Measurements from ENCODE around the gene TMEM132A.

Gene TMEM132A, protein sequence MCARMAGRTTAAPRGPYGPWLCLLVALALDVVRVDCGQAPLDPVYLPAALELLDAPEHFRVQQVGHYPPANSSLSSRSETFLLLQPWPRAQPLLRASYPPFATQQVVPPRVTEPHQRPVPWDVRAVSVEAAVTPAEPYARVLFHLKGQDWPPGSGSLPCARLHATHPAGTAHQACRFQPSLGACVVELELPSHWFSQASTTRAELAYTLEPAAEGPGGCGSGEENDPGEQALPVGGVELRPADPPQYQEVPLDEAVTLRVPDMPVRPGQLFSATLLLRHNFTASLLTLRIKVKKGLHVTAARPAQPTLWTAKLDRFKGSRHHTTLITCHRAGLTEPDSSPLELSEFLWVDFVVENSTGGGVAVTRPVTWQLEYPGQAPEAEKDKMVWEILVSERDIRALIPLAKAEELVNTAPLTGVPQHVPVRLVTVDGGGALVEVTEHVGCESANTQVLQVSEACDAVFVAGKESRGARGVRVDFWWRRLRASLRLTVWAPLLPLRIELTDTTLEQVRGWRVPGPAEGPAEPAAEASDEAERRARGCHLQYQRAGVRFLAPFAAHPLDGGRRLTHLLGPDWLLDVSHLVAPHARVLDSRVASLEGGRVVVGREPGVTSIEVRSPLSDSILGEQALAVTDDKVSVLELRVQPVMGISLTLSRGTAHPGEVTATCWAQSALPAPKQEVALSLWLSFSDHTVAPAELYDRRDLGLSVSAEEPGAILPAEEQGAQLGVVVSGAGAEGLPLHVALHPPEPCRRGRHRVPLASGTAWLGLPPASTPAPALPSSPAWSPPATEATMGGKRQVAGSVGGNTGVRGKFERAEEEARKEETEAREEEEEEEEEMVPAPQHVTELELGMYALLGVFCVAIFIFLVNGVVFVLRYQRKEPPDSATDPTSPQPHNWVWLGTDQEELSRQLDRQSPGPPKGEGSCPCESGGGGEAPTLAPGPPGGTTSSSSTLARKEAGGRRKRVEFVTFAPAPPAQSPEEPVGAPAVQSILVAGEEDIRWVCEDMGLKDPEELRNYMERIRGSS

DNA sequence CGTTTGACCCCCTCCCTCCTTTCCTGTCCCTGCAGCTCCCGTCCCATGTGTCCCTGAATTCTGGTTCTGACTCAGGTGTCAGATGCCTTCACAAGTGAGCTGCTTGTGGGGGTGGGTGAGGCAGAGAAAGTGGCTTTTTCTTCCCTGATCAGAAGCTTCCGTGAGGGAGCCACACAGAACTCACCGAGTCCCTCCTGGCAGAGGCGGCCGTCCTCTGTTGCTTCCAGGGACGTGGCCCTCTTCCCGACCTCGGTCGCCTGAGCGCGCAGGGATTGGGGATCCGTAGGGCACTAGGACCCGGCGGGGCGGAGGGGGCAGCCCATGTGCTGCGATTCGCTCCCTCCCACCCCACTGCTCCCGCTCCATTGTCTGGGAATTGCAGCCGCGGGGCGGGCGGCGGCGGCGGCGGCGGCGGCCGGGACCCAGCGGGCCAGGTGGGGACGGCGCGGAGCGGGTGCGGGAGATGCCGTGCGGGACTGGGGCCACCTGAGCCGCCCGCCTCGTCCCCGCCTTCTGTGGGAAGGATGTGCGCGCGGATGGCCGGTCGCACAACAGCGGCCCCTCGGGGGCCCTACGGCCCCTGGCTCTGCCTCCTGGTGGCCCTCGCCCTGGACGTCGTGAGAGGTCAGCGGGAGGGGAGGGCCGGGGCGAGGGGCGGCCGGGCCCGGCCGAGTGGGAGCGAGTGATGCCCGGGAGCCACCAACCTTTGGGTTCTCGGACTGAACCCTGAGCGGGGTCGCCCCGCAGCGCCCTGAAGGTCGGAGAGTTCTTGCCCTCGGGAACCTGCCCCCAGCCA lies at the start of gene TMEM132A:
Gene TMEM132A (plus strand): TSS at position 351 of the 796 bp plus-strand sequence. CDS start 174 bp downstream, at position 525.
- DNase-seq = no peak

DNA sequence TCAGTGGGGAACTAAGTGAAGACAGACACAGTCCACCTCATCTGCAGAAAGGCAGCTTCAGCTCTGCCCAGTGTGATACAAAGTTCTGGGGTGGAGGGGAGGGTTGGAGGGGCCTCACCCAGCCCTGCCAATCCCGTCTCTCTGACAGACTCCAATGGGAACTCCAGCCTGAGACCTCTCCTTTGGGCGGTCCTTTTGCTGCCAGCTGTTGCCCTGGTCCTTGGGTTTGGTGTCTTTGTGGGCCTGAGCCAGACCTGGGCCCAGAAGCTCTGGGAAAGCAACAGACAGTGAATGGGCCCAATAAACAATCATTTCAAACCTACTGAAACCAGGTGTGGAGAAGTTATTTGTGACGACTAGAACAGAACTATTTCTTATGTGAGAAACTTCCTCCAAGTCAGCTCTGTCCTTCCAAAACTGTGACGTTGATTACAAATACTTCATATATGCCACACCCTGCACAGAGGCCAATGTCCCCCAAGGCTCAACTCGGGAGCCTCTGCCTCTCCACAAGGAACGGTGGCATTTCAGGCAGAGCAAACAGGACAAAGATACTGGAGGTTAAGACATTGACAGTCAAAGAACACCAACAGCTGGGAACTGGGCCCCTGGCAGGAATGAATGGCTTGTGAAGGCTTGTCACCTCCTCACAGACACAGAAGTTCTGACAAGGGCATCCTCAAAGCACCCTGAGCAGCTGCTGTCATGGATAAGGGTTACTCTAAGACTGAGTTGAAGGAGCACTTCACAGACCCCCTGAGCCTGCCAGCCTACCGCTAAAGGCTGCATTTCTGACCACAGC lies 48.7 kb upstream of the TMEM132A start:
- DNase-seq = no peak

DNA sequence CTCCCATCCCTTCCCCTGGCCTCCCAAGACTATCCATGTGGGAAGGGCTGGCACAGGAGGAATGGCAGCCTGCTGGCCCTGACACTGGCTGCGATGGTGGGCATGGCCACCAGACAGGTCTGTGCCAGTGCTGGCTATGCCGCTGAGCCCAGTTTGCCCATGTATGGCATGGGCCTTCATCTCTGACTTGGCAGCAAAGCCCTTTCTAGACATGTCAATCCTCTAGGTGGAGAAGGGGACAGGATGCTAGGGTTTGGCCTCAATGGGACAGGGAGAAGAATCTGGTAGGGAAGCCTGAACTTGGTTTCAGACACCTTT lies 48.1 kb upstream of the TMEM132A start:
- no peak for DNase-seq

DNA sequence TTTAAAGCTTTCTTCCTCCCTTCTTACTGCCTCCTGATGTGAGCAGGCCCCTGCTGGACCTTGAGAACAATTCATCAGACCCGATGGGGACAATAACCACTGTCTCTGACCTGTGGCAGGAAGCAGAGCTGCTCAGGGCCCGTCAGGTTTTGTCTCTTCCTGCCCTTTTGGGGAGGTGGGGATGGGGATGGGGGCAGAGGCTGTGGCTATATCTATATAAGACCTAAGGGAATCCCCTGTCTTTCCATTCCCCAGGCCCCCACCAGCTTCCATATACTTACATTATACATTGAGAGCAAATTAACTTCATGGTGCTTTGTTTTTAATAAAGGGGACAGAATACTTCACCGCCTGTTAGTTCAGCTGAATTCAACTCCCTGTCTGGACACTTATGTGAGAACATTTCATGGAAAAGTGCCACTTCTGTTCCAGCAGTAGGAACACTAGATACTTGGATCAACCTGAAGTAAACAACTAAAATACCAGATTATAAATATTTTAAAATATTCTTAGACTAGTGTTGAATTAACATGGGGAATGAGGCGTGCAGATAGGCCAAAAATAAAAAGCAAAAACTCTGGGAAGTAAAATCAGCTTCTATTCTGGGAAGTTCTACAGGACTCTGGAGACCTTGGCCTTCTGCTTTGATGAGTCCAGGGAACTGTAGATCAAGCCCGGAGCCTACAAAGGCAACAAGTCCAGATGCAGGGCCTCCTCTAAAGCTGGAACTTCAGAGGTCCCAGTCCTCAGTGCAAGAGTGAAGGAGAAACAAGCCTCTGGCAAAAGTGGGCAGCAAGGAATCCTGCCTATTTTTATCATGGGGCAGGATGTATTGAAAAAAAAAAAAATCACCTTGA lies 45.8 kb upstream of the TMEM132A start:
- DNase-seq = no peak

DNA sequence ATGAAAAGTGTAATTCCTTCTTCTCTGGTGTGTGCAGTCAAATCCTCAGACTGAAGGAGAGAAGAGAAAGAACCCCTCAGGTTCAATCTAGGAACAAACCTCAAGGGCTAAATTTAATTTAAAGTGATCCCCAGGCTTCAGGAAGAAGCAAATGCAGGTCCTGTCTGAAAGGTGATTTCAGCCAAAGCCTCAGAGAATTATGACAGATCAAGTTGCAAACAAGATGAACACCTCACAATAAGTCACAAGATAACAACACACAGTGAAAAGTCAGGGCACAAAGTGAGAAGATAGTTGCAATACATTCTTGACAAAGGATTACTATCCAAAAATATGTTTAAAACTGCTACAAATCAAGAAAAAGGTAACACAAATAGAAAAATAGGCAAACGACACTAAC lies 45.2 kb upstream of the TMEM132A start:
- DNase-seq = no peak

DNA sequence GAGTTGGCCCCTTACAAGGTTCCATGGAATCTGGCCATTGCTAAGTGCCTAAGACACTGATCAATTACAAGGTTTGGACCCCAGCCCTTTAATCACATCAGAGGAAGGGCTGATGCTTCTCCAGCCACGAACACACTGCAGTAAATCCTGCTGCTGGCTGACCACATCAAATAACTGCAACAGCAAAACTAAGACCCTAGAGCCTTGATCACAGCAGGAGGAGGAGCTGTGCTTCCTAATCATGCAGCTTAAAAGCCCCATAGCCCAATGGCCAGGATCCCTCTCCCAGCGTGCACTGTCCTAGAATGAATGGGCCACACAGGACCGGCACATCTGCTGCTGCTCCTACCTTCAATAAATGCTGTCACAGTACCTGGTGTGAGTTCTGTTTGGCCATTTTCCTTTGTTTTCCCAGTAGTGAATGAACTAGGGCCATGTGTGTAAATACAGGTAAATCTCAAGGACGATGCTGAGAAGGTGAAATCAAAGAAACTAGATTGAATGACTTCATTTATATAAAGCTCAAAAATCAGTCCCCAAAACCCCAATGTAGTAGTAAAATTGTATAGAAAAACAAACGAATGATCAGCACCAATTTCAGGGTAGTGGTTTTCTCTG lies 44.2 kb upstream of the TMEM132A start:
- DNase-seq = no peak

DNA sequence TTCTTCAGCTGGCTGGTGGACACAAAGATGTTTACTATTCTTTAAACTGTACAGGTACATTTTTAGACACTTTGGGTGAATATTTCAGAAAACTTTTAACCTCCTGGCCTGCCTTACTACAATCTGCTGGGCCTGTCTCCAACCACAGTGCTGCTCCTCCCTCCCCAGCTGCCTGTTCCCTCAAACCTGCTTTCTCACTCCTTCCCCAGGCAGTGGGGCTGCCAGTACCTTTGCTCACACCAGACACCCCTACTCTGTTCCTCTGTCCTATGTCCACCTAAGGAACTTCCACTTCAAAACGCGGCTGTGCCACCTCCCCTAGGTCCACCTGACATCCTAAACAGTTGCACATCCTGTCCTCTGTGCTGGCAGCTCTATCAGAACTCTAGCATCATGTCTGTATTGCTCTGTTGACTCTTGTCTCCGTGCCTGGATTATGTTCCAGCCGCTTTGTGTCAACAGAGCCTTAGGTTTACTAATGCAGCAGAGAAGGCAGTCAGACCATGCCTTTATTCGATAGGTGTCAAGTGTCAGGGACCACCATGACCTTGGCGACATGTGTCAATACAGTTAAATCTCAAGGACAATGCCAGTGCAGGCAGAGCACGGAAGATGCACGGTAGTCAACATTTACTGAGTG lies 43.5 kb upstream of the TMEM132A start:
- no peak for DNase-seq

DNA sequence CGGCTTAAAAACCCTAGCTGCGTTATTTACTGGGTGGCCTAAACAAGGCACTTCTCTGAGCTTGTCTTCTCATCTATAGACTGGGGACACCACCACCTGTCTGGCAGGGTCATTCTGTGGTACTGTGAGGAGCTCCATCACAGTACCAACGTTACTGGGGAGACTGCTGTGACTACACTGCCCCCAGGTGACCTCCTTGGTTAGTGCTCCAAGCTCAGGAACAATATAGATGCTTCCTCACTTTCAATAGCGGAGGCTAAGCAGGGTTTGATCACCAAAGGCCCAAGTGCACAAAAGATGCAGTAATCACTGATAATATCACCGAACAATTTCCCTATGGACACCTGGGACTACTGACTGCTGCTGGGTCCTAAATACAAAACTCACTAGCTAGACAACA lies 36.7 kb upstream of the TMEM132A start:
- peak in 1 of 2 donors; percentile 21 for DNase-seq

DNA sequence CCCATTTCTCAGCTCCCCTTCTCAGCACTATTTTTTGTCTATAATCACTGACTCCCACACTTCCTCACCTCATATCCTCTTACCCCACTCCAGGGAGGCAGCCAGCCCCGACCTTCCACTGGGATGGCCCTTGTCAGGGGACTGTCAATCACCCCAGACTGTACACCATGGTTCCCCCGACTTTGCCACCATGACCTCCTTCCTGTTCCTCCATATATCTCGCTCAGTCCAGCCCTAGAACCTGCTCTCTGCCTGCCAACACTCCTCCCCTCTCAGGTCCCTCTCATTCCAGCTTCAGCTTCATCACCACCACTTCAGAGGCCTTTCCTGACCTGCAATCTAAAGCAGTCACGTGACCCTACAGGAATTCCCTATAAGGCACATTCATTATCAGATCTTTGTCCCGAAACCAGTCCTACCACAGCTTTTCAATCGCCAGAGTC lies 34.4 kb upstream of the TMEM132A start:
- DNase-seq = no peak

DNA sequence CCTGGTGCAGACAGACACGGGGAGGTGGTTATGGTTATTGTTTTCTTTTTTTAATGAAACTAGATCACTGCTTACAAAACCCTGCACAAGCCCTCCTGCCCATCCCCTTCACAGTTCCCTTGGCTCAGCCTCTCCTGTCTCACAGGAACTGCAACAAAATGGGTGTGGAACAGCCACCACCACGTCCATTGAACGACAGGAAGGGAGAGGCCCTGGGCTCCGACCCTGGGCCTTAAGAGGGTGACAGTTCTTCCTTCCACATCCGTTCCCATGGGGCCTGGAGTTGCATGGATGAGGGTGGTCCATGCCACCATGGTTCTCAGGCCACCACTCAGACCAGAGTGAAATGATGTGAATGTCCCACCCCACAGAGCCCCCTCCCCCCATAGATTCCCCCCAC lies 33.6 kb upstream of the TMEM132A start:
- no peak for DNase-seq

DNA sequence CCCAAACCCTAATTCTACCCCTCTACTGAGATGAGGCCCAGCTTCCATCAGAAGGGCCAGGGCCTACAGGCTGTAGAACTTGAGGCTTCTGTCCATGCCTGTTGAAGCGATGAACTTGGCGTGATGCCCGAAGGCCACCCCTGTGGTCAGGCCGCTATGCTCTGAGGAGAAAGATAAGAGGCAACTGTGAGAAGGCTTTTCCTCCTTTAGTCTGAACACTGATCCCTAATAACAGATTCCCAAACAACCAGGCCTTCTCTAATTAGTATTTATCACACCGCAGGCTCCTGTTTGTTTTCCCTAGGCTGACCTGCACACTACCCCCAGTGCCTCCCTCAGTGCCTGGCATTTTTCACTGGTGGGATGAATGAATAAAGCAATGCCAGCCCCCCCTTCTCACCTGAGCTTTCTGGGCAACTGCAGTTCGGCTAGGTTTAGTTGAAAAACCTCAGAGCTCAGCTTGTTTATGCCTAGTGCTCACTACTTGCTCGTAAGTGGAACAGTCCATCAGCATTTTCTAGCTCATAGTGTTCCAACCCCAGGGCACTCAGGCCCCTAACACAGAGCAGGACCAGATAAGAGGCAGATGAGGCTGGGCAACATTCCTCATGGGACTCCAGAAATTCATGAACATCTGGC lies 33.0 kb upstream of the TMEM132A start:
- no peak for DNase-seq

DNA sequence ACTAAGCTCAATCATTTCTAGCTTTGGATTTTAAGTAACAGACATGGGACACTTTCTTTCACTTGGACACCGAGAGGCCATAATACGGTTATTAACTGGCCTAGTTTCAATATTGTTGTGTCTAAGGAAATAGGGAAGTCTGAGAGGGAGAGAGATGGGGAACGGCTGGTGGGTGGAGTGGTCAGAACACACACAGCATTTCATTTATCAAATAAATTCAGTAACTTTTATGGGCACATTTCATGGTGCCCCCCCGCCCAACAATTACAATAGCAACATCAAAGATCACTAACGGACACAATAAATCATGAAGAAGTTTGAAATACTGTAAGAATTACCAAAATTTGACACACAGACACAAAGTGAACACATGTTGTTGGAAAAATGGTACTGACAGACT lies 28.6 kb upstream of the TMEM132A start:
- DNase-seq = no peak

DNA sequence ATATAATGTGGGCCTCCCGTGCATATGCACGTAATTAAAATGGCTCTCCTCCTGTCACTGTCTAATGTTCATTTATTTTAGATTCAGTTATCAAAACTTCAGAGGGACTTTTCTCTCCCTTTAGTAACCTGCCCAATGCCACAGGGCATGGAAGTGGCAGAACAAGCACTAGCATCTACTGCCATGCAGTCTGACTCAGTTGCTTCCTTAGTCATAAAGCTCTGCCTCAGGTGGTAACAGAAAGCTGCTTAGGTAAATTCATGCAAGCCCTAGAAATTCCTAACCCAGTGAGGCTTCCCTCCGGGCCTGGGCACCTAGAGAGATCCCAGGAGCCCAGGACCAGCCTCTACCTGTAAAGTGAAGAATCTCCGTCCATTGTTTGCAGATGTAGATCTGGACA lies 26.8 kb upstream of the TMEM132A start:
- no peak for DNase-seq

DNA sequence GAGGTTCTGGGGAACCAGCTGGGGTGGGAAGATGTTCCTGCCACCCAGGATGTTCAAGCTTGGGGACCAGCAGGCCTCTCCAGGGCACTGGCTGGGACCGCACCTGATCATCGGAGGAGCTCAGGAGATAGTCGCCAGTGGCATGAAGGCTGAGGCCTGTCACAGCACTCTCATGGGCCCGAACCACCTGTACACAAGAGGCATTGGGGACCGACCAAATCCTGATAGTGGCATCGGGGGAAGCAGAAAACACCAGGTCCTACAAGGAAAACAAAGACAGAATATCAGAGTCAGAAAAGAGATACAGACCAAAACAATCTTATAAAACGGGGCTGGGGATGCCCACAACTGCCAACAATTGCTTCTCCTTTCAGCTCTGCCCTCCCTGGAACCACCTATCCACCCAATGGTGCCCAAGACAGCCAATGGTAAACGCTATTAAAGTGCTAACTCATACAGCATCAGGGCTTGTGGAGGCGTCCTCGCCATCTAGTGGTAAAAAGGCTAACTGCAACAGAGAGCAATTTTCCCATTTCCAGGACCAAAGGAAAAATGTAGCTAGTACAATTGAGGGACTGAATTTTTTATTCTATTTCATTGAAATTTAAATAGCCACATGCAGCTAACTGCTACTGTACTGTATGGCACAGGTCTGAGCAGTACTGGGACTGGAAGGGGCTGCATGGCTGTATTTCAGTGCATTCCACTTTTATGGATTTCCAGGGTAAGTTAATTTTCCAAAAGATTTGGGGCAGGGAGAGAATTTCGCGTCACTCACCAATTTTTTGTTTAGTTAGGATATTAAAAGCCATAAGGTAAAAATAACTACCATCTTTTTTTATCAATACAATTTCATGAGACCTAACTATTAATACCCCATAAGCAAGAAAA lies 25.0 kb upstream of the TMEM132A start:
- peak in 1 of 2 donors; percentile 32 for DNase-seq

DNA sequence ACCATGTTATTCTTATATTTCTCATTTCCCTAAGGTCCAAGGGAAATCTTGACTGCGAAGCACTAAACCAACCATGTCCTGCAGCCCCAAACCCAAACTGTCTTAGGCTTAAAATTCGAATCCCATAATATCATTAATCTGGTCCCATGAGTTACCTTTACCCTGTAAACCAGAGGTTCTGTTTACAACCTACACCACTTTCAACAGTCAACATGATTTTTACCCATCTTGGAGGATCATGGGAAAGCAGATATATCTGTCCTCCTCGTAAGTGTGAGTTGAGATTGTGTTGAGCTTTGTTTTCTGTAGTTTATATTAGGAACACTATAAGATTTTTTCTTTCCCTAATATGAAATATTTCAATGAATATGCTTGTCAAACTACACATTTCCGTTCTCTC lies 24.3 kb upstream of the TMEM132A start:
- DNase-seq = no peak

DNA sequence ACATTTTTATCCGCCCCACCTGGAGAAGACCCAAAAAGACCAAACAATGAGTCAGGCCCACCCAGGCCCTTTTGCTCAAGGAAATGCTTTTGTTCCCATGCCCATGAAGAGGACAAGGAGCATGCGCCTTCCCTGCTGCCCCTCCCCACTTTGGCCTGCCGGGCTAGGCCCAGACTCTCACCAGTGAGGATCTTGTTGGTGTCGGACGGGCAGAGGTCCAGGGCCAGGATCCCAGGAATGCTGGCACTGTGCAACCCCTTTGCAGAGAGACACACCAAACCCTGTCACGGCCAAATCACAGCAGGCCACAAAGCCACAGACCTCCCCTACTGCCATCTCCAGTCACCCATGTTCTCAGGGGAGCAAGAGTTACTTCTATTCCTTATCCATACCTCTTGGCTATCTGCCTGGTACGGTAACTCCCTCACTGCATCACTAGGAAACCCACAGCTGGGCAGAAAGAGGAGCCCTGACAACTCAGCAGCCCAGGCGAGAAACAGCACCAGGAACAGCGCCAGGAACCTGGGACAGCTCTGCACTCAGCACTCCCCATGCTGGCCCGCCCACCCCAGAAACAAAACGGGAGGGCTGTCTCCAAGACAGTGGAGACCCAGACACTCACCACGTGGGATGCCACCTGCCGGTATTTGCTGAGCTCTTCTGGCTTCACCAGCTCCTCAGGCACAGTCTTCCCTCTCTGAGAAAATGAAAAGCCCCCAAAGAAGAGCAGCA lies 23.4 kb upstream of the TMEM132A start:
- DNase-seq = no peak

DNA sequence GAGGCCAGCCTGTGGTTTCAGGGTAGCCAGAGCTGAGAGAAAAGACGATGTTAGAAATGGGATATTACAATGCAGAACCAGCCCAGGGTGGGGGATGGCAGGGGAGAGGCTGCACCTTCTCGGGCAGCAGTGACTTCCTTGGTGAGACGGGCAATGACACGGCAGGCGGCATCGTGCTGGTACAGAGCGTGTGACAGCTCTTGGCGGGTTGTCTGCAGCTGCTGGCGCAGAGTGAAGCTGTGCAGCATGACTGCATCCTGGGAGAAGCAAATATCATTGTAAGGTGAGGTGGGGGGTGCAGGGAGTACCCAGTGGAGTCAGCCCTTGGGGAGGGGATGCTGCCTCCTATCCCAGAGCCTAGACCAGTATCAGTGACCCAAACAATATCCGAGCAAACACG lies 21.6 kb upstream of the TMEM132A start:
- DNase-seq = no peak

DNA sequence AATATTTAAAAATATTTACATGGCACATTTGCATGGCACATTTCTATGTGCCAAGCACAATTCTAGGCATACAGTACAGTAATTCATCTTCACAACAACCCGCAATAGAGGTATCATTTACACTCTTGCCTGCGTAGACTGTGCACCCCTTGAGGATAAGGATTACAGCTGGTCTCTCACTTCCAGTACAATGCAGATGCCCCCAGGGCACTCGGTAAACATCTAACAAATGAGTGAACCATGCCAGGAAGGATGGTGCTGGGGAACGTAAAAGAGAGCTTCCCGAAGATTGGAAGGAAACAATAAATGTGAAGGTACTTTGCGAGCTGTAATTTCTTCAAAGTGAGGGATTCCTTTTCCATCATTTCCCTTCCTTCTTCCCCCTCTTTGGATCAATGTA lies 19.2 kb upstream of the TMEM132A start:
- DNase-seq = no peak

All from bone marrow (tissue), 2 donors.